Activated effector memory CD4-positive, alpha-beta T cell treated with Interleukin-2 at 50 U/mL for 16 hours (primary cell): ENCODE measurements around the gene YWHAQ.
"Not testable (repeated sequence)": the region's sequence is repeated elsewhere in the genome, so short reads cannot be mapped to it uniquely, and the experiment has no call there.

ENCODE experiments used
- DNase-seq: peaks from one replicate; pipeline ENCODE4 v3.0.0-alpha.2; 2020

Gene YWHAQ

GRCh38 chr2:9630117-9630735 lies 571 bp downstream of the YWHAQ start:
- peak; percentile 65 for DNase-seq

- DNase-seq, result no peak
Measured at GRCh38 chr2:9629222-9630116, 1.3 kb downstream of the YWHAQ start.

GRCh38 chr2:9627310-9627709 lies 3.5 kb downstream of the YWHAQ start:
- no peak for DNase-seq

- DNase-seq, result no peak
Measured at GRCh38 chr2:9623151-9623550, 7.6 kb downstream of the YWHAQ start.

- DNase-seq, result not testable (repeated sequence)
Measured at GRCh38 chr2:9621655-9622054, 9.1 kb downstream of the YWHAQ start.

- DNase-seq, result no peak
Measured at GRCh38 chr2:9618410-9618809, 12.4 kb downstream of the YWHAQ start.

- DNase-seq, result no peak
Measured at GRCh38 chr2:9617749-9618148, 13.0 kb downstream of the YWHAQ start.

- no peak for DNase-seq
Measured at GRCh38 chr2:9617296-9617695, 13.5 kb downstream of the YWHAQ start.

- DNase-seq, result no peak
Measured at GRCh38 chr2:9614562-9614961, 16.2 kb downstream of the YWHAQ start.

GRCh38 chr2:9613291-9613690 lies 17.5 kb downstream of the YWHAQ start:
- no peak for DNase-seq

GRCh38 chr2:9611549-9611912 lies 19.3 kb downstream of the YWHAQ start:
- DNase-seq, result not testable (repeated sequence)

- DNase-seq, result no peak
Measured at GRCh38 chr2:9610781-9611548, 19.8 kb downstream of the YWHAQ start.

GRCh38 chr2:9608491-9608890 lies 22.3 kb downstream of the YWHAQ start:
- DNase-seq, result not testable (repeated sequence)

- no peak for DNase-seq
Measured at GRCh38 chr2:9602412-9602811, 28.4 kb downstream of the YWHAQ start.

GRCh38 chr2:9601397-9601796 lies 29.4 kb downstream of the YWHAQ start:
- no peak for DNase-seq

GRCh38 chr2:9599430-9599829 lies 31.4 kb downstream of the YWHAQ start:
- DNase-seq, result no peak

- DNase-seq, result no peak
Measured at GRCh38 chr2:9596621-9597311, 34.0 kb downstream of the YWHAQ start.

- DNase-seq, result no peak
Measured at GRCh38 chr2:9595746-9596145, 35.1 kb downstream of the YWHAQ start.

- not testable (repeated sequence) for DNase-seq
Measured at GRCh38 chr2:9595256-9595655, 35.5 kb downstream of the YWHAQ start.

- DNase-seq, result no peak
Measured at GRCh38 chr2:9594366-9595054, 36.3 kb downstream of the YWHAQ start.

GRCh38 chr2:9593925-9594324 lies 36.9 kb downstream of the YWHAQ start:
- DNase-seq, result no peak

- no peak for DNase-seq
Measured at GRCh38 chr2:9592699-9593098, 38.1 kb downstream of the YWHAQ start.
